Neural progenitor cell (in vitro differentiated cells): Measurements from ENCODE around the gene NAA10. TPM values are rescaled to one million over a fixed set of nuclear protein-coding genes. Genes with fewer than 3 reads are reported as not detected.

Experiments used
- DNase-seq: peaks from one replicate; pipeline ENCODE4 v3.0.0-alpha.2; 2016; ENCODE audit warnings: low spot score
- H2AFZ ChIP-seq: fragments of 200-600 bp; sonication (generic); replicated peaks from 2 replicates; pipeline ENCODE4 v1.6.1; 2016; ENCODE audit warnings: antibody characterized with exemption
- H3F3A ChIP-seq: fragments of 200-600 bp; sonication (generic); 2 replicates; pipeline ENCODE4 v1.6.1; 2016; ENCODE audit warnings: antibody characterized with exemption, low read depth
- H3K27ac ChIP-seq: fragments of 200-600 bp; sonication (generic); 2 replicates; pipeline ENCODE4 v1.5.1; 2016; ENCODE audit warnings: mild to moderate bottlenecking
- H3K27me3 ChIP-seq: fragments of 200-600 bp; sonication (generic); 2 replicates; pipeline ENCODE4 v1.6.1; 2016; ENCODE audit warnings: mild to moderate bottlenecking, moderate library complexity
- H3K36me3 ChIP-seq: fragments of 200-600 bp; sonication (generic); 2 replicates; pipeline ENCODE4 v1.5.1; 2016
- H3K4me1 ChIP-seq: fragments of 200-600 bp; sonication (generic); 2 replicates; pipeline ENCODE4 v1.6.1; 2016; ENCODE audit warnings: mixed run types
- H3K4me2 ChIP-seq: fragments of 200-600 bp; sonication (generic); 2 replicates; pipeline ENCODE4 v1.6.1; 2016
- H3K4me3 ChIP-seq: fragments of 200-600 bp; sonication (generic); 2 replicates; pipeline ENCODE4 v1.5.1; 2016
- H3K79me2 ChIP-seq: fragments of 200-600 bp; sonication (generic); 2 replicates; pipeline ENCODE4 v1.6.1; 2016; ENCODE audit warnings: low read depth
- H3K9ac ChIP-seq: fragments of 200-600 bp; sonication (generic); 2 replicates; pipeline ENCODE4 v1.6.1; 2016
- H3K9me3 ChIP-seq: fragments of 200-600 bp; sonication (generic); 2 replicates; pipeline ENCODE4 v1.5.1; 2016; ENCODE audit warnings: low read depth
- H4K20me1 ChIP-seq: fragments of 200-600 bp; sonication (generic); 2 replicates; pipeline ENCODE4 v1.6.1; 2016; ENCODE audit warnings: low read depth
- H3K27ac Mint-ChIP-seq: 3 replicates; pipeline ENCODE4 v1.8.0; 2021; ENCODE audit warnings: mixed read lengths
- H3K27me3 Mint-ChIP-seq: 2 replicates; pipeline ENCODE4 v1.8.0; 2022; ENCODE audit warnings: low read depth, mild to moderate bottlenecking, inconsistent platforms, moderate library complexity, mixed read lengths; ENCODE audit not compliant: insufficient read depth
- H3K36me3 Mint-ChIP-seq: 3 replicates; pipeline ENCODE4 v1.8.0; 2021; ENCODE audit warnings: mixed read lengths
- H3K4me1 Mint-ChIP-seq: 3 replicates; pipeline ENCODE4 v1.8.0; 2021; ENCODE audit warnings: mixed read lengths
- H3K4me3 Mint-ChIP-seq: 3 replicates; pipeline ENCODE4 v1.8.0; 2021; ENCODE audit warnings: mild to moderate bottlenecking, moderate library complexity, mixed read lengths
- H3K9me3 Mint-ChIP-seq: 3 replicates; pipeline ENCODE4 v1.8.0; 2020; ENCODE audit warnings: mixed read lengths
- CTCF ChIP-seq: fragments of 200-600 bp; sonication (generic); IDR thresholded peaks from 2 replicates; pipeline ENCODE4 v1.5.1; 2017; ENCODE audit warnings: antibody characterized with exemption, mild to moderate bottlenecking
- EZH2 ChIP-seq: fragments of 200-600 bp; sonication (generic); IDR thresholded peaks from 2 replicates; pipeline ENCODE4 v1.6.1; 2017; ENCODE audit warnings: antibody characterized with exemption, mild to moderate bottlenecking, moderate library complexity
- EZH2phosphoT487 ChIP-seq: fragments of 200-600 bp; sonication (generic); IDR thresholded peaks from 2 replicates; pipeline ENCODE4 v1.6.1; 2017; ENCODE audit warnings: antibody characterized with exemption
- total RNA-seq: library from RNA; depleted of rRNA; stranded (reverse); fragments of >200 nt; gene quantifications from 2 replicates; pipeline ENCODE4 v1.2.3, GENCODE V29; 2015; ENCODE audit warnings: low replicate concordance

NAA10 gene
- total RNA-seq, 1 donor from 2014 or later = 55.5 TPM

- H3K4me3 Mint-ChIP-seq = no peak overlapping the region
Observed at GRCh38 chrX:153965406-153965805, 30.6 kb upstream of the NAA10 start.

GRCh38 chrX:153964105-153964504, 29.3 kb upstream of the NAA10 start:
- no peaks in the 10 kb centered on the region for H3K9me3 Mint-ChIP-seq
- Histone ChIP-seq H3K79me2 (peaks cover 67% of the 10 kb centered on the region), H3K27ac (no peak overlapping the region)

More at GRCh38 chrX:153965406-153965805, 30.6 kb upstream of the NAA10 start:
- no peaks in the 10 kb centered on the region for H3K36me3 ChIP-seq
- TF ChIP-seq CTCF (no peak), EZH2phosphoT487 (no peak), EZH2 (no peak)
- H3K27ac Mint-ChIP-seq = peak overlapping the region; percentile 90
- H3K79me2 ChIP-seq = peaks cover 79% of the 10 kb centered on the region
- H3F3A ChIP-seq = peaks cover 10% of the 10 kb centered on the region
- DNase-seq = no peak
- H3K4me2 ChIP-seq = no peak overlapping the region
- H3K4me1 Mint-ChIP-seq = peaks cover 36% of the 10 kb centered on the region
- no peaks in the 10 kb centered on the region for H3K9me3 ChIP-seq
- H3K27ac ChIP-seq = no peak overlapping the region
- no peaks in the 10 kb centered on the region for H3K9me3 Mint-ChIP-seq
- peaks cover 13% of the 10 kb centered on the region for H3K36me3 Mint-ChIP-seq
- no peaks in the 10 kb centered on the region for H3K27me3 ChIP-seq
- H2AFZ ChIP-seq = no peak overlapping the region
- peaks cover 15% of the 10 kb centered on the region for H3K27me3 Mint-ChIP-seq
- peaks cover 60% of the 10 kb centered on the region for H4K20me1 ChIP-seq
- H3K9ac ChIP-seq = no peak overlapping the region
- no peak overlapping the region for H3K4me3 ChIP-seq
- peaks cover 18% of the 10 kb centered on the region for H3K4me1 ChIP-seq

GRCh38 chrX:153963546-153963945, 28.7 kb upstream of the NAA10 start:
- Histone ChIP-seq H3K4me2 (no peak overlapping the region), H2AFZ (no peak overlapping the region), H3K4me3 (no peak overlapping the region), H3K9me3 (no peaks in the 10 kb centered on the region), H3K27me3 (no peaks in the 10 kb centered on the region), H3F3A (no peaks in the 10 kb centered on the region), H3K27ac (no peak overlapping the region), H4K20me1 (peaks cover 45% of the 10 kb centered on the region), H3K9ac (no peak overlapping the region), H3K4me1 (peaks cover 13% of the 10 kb centered on the region), H3K36me3 (no peaks in the 10 kb centered on the region), H3K79me2 (peaks cover 62% of the 10 kb centered on the region)
- H3K4me1 Mint-ChIP-seq = peaks cover 27% of the 10 kb centered on the region
- H3K27ac Mint-ChIP-seq = no peak overlapping the region
- H3K36me3 Mint-ChIP-seq = peaks cover 19% of the 10 kb centered on the region
- DNase-seq = no peak
- TF ChIP-seq EZH2phosphoT487 (no peak), EZH2 (no peak), CTCF (no peak)
- H3K4me3 Mint-ChIP-seq = no peak overlapping the region
- H3K27me3 Mint-ChIP-seq = peaks cover 15% of the 10 kb centered on the region
- no peaks in the 10 kb centered on the region for H3K9me3 Mint-ChIP-seq

More at GRCh38 chrX:153964105-153964504, 29.3 kb upstream of the NAA10 start:
- TF ChIP-seq EZH2phosphoT487 = no peak
- no peak for TF ChIP-seq CTCF
- no peak for TF ChIP-seq EZH2
- peaks cover 50% of the 10 kb centered on the region for H4K20me1 ChIP-seq
- H3F3A ChIP-seq = no peaks in the 10 kb centered on the region
- no peaks in the 10 kb centered on the region for H3K9me3 ChIP-seq
- H3K4me3 Mint-ChIP-seq = no peak overlapping the region
- no peak overlapping the region for H3K4me3 ChIP-seq
- H3K9ac ChIP-seq = no peak overlapping the region
- H3K27ac Mint-ChIP-seq = no peak overlapping the region
- no peaks in the 10 kb centered on the region for H3K27me3 ChIP-seq
- peaks cover 15% of the 10 kb centered on the region for H3K27me3 Mint-ChIP-seq
- H3K4me1 ChIP-seq = peaks cover 18% of the 10 kb centered on the region
- no peaks in the 10 kb centered on the region for H3K36me3 ChIP-seq
- H3K36me3 Mint-ChIP-seq = peaks cover 19% of the 10 kb centered on the region
- H2AFZ ChIP-seq = no peak overlapping the region
- peaks cover 31% of the 10 kb centered on the region for H3K4me1 Mint-ChIP-seq
- no peak overlapping the region for H3K4me2 ChIP-seq
- no peak for DNase-seq
